PFSK-1 (cell line): ENCODE results near the gene EXOC1.

Source experiments
- FOXP2 ChIP-seq: optimal IDR thresholded peaks from 2 replicates; pipeline ENCODE3; 2011; ENCODE audit warnings: borderline replicate concordance, control low read depth, inconsistent platforms; ENCODE audit not compliant: insufficient read depth; ENCODE audit errors: extremely low read length, extremely low read depth
- POLR2AphosphoS5 ChIP-seq: IDR thresholded peaks from 2 replicates; pipeline ENCODE4 v1.6.1; 2012; ENCODE audit warnings: low read depth, mild to moderate bottlenecking, control low read depth, low read length, moderate library complexity
- SIN3A ChIP-seq: IDR thresholded peaks from 2 replicates; pipeline ENCODE4 v1.6.1; 2012; ENCODE audit warnings: mild to moderate bottlenecking, low read length, moderate library complexity, borderline replicate concordance; ENCODE audit not compliant: insufficient read depth
- TAF1 ChIP-seq: IDR thresholded peaks from 2 replicates; pipeline ENCODE4 v1.6.1; 2012; ENCODE audit warnings: low read length, control low read depth, borderline replicate concordance; ENCODE audit not compliant: insufficient read depth
- TF ChIP-seq, protein P1 (sequence below), 2 experiments: IDR thresholded peaks; 2 replicates each; pipeline versions ENCODE4 v1.6.1 to v1.8.0; 2011 to 2012; ENCODE audit warnings: low read depth in 2 of 2, low read length in 2 of 2, control low read depth in 1 of 2, inconsistent platforms in 1 of 2, mild to moderate bottlenecking in 1 of 2, moderate library complexity in 1 of 2; ENCODE audit not compliant: insufficient read depth in 1 of 2

DNA sequence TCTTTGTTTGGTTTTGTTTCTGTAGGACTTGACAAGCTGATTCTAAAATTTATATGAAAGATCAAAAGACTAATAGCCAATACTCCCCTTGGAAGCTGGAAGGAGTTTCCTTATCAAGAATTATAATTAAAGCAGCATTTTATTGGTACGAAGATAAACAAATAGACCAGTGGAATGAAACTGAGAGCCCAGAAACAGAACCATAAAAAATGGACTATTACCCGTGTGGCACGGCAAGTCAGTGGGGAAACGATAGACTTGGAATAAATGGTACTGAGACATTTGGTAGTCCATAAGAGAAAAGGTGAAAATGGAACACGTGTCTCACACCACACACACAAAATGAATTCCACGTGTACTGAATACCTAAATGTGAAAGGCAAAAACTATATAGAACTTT is 52.9 kb downstream of the EXOC1 start:
- TF ChIP-seq, protein P1, sequence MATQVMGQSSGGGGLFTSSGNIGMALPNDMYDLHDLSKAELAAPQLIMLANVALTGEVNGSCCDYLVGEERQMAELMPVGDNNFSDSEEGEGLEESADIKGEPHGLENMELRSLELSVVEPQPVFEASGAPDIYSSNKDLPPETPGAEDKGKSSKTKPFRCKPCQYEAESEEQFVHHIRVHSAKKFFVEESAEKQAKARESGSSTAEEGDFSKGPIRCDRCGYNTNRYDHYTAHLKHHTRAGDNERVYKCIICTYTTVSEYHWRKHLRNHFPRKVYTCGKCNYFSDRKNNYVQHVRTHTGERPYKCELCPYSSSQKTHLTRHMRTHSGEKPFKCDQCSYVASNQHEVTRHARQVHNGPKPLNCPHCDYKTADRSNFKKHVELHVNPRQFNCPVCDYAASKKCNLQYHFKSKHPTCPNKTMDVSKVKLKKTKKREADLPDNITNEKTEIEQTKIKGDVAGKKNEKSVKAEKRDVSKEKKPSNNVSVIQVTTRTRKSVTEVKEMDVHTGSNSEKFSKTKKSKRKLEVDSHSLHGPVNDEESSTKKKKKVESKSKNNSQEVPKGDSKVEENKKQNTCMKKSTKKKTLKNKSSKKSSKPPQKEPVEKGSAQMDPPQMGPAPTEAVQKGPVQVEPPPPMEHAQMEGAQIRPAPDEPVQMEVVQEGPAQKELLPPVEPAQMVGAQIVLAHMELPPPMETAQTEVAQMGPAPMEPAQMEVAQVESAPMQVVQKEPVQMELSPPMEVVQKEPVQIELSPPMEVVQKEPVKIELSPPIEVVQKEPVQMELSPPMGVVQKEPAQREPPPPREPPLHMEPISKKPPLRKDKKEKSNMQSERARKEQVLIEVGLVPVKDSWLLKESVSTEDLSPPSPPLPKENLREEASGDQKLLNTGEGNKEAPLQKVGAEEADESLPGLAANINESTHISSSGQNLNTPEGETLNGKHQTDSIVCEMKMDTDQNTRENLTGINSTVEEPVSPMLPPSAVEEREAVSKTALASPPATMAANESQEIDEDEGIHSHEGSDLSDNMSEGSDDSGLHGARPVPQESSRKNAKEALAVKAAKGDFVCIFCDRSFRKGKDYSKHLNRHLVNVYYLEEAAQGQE (IDR thresholded peaks at IDR 0.05; ENCODE audit: insufficient read depth in 1 of 2, low read depth in 2 of 2, low read length in 2 of 2), result no peak
- TF ChIP-seq TAF1 (no peak), POLR2AphosphoS5 (no peak), FOXP2 (no peak), SIN3A (no peak)
